ENCODE data around the gene GALNTL6. TPM values are rescaled to one million over a fixed set of nuclear protein-coding genes. Genes with fewer than 3 reads are reported as not detected.
"Not testable (repeated sequence)": the region's sequence is repeated elsewhere in the genome, so short reads cannot be mapped to it uniquely, and the experiment has no call there.

GALNTL6 gene
- polyA plus RNA-seq, 12 donors = 0.19 to 2.6 (median 0.70) TPM; not detected in 2

DNA sequence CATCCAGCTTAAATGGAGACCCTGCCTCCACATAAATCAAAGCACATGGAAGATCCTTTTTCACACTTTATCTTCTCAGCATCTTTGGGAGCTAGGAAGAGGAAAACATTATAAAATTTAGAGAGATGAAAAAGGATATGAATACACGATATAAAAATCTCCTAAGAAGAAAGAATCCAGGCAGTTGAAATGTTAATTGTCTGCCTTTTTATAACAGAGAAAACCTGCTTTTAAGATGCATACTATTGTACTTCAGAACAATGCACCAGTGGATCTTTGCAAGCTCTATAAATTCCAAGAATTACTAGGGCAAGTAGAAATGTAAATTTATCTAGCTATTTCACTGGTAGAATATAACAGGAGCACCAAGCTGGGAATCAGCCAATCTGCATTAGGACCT, 1055.1 kb downstream of the GALNTL6 start:
- no peak for DNase-seq

DNA sequence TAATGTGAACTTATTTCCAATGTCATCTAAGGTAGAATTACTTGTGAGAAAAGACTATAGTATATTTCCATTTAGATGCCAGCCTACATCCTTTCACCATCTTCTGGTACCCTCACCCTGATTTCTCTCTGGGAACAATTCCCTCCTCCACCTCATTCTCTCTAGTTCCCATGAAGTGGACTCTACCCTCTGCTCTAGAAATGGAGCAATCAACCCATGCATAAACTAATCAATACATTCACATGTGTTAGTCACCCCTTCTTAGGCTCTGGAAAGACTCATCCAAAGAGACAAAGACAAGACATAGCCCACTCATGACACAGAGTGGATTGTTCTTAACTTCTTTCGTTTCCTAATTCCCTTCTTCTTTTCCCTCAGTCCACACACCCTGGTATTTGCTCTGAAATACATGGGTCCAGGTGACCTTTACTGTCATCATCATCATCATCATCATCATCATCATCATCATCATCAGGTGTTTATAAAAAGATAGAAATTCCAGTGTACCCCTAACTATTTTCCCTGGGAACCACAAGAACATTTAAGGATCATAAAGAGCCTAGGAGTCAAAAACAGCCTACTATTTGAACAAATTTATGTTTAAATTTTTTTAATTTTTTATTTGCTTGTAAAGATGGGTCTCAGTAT, 1056.5 kb downstream of the GALNTL6 start:
- no peak for DNase-seq

DNA sequence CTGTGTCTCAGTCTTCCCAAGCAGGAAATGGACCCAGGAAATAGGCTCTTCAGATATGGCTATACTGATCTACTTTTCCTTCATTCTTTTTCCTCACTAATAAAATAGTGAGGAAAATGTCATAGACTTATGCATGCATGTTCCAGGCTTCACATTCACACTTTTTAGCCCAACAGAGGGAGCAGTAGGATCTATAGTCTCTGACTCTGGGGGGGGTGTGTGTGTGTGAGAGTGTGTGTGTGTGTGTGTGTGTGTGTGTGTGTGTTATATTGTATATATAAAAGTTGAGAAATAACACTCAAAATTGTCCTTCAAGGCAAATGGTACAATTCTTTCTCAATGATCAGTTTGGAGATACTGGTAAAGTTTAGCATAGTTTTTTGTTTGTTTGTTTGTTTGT, 1058.2 kb downstream of the GALNTL6 start:
- no peak for DNase-seq

DNA sequence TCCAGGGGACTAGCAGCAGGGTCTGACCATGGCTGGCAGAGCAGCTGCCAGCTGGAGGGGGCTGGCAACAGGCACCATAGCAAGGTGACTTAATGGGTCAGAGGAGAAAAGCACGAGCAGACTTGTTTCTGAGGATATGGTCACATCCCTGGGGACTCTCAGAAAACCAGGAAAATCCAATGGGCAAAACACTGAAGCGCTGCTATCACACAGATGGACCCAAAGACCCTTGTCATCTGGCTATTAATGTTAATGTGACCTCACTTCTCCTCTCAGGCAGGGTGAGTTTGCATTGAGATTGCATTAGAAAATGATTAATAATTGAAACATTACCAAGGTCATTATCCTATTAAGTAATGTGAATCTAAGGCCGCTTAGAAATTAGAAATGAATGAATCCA, 1061.7 kb downstream of the GALNTL6 start:
- no peak for DNase-seq

DNA sequence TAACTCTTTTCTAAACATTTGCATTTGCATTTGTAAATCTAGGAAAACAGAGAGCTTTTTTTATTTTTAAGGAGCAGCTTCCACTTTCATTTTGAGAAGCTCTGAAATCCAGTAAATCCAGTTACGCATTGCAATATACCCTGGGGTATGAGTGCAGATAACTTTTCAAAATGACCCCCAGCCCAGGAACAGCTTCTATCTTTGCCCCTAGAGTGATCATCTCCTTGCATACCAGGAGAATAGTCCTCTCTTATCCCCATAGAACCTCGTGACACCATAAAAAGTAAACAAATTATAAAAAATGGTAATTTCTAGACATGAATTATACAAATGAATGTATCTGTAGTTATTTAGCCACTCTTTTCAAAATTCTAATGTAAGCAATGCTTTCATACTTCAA, 1063.2 kb downstream of the GALNTL6 start:
- no peak for DNase-seq

DNA sequence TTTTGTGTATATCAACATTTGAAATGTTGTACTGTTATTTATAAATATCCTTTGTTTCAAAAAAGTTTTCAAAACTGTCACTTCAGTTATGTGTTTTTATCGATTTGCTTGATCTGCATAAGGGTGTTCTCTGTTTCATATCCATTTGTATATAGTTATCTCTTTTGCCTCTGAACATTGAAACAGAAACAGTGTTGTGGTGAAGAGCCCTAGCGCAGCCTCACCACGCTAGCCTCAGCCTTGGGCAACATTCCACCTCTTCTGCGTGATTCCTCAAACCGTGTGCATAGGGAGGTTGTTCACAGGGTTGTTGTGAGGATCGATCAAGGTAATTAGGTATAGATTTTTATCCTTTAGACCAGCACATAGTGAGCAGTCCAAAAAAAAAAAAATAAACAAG, 1068.4 kb downstream of the GALNTL6 start:
- DNase-seq = no peak

DNA sequence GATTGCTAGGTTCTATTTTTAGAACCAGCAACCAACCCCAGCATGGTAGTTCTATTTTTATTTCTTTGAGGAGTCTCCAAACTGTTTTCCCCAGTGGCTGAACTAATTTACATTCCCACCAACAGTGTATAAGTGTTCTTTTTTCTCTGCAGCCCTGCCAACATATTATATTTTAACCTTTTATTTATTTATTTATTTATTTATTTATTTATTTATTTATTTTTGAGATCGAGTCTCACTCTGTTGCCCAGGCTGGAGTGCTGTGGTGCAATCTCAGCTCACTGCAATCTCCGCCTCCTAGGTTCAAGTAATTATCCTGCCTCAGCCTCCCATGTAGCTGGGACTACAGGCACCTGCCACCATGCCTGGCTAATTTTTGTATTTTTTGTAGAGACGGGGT, 1074.2 kb downstream of the GALNTL6 start:
- not testable (repeated sequence) for DNase-seq

DNA sequence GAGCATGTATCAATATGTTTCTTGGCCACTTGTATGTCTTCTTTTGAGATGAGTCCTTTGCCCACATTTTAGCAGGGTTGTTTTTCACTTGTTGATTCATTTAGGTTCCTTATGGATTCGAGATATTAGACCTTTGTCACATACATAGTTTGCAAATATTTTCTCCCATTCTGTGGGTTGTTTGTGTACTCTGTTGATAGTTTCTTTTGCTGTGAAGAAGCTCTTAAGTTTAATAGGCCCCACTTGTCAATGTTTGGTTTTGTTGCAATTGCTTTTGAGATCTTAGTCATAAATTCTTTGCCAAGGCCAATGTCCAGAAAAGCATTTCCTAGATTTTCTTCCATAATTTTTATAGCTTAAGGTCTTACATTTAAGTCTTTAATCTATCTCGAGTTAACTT, 1074.8 kb downstream of the GALNTL6 start:
- no peak for DNase-seq

DNA sequence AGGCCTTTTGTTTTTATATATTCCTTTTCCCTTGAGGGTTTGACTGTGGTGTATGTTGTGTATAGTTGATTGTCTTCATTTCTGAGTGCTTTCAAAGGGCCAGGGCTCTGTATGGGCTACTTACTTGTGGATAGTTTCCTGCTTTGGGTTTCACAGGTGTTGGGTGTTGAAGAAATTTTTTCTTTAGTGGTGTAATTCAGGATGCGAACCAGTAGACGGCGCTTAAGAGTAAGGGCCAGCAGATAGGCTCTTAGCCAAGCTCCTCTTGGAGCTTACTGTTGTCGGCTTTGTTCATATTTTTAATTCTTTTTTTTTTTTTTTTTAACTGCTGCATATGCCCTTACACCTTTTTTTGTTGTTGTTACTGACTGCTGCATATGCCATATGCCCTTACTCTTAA, 1079.1 kb downstream of the GALNTL6 start:
- DNase-seq = no peak

DNA sequence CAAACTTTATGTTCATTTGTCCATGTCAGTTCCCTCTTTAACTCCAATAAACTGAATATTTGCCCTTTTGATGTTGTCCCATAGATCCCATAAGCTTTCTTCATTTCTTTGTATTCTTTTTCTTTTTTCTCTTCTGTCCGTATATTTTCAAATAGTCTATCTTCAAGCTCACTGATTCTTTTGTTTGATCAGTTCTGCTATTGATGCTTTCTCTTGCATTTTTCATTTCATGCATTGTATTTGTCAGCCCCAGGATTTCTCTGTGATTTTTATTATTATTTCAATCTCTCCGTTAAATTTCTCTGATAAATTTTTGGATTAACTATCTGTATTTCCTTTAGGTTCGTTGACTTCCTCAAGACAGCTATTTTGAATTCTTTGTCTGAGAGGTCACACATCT, 1082.5 kb downstream of the GALNTL6 start:
- no peak for DNase-seq

DNA sequence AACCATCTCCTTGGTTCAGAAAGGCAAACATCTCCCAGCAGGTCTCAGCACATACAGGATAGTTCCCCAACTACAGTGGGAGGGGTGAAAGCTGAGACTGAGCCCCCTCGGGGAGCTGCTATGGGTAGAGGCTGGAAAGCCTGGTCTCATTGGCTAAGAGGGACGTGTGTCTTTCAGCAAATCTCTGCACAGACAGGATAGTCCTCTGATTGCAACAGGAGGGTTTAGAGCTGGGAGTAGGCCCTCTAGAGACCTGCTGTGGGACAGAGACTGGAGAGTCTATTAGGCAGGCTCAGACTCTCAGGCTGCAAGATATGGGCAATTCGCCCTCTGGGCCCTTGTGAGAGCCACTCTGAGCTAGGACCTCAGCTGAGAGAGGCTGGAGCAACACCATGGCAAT, 1083.8 kb downstream of the GALNTL6 start:
- DNase-seq = no peak

DNA sequence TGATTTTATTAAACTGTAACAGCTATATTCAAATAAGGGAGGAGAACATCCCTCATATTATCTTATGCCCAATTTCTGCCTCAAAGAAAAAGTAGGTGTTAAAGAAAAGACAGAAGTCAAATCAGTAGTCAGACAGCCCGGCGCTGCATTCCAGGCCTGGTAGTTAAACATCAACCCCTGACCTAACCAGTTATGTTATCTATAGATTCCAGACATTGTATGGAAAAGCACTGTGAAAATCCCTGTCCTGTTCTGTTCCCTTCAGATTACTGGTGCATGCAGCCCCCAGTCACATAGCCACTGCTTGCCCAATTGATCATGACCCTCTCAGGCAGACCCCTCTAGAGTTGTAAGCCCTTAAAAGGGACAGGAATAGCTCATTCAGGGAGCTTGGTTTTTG, 1085.5 kb downstream of the GALNTL6 start:
- DNase-seq = no peak

DNA sequence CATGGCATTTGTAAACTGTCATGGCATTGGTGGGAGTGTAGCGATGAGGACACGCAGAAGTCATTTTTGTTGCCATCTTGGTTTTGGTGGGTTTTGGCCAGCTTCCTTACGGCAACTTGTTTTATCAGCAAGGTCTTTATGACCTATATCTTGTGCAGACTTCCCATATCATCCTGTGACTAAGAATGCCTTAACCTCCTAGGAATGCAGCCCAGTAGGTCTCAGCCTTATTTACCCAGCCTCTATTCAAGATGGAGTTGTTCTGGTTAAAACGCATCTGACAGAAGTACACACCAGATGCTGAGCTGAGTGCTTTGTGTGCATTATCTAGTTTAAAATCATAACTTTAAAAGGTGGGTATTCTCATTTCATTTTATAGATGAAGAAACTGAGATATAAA, 1086.7 kb downstream of the GALNTL6 start:
- DNase-seq = no peak

DNA sequence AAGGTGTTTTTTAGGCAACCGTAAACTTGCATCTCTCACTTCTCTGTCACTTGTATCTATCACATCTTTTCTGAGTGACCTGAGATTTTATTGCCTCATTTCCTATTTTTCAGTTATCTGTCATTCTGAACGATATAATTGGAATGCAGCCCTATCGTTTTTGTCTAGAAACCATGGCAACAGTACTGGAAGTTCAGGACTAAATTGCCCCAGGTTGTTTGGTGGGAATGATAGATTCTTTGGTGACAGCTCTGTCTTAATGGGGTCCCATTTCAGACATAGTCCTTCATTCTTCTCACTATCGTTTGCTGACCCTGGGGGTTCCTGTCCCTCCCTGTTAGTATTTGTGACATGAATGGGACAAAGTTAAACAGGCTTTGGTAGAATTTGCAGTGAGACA, 1087.7 kb downstream of the GALNTL6 start:
- DNase-seq = no peak

DNA sequence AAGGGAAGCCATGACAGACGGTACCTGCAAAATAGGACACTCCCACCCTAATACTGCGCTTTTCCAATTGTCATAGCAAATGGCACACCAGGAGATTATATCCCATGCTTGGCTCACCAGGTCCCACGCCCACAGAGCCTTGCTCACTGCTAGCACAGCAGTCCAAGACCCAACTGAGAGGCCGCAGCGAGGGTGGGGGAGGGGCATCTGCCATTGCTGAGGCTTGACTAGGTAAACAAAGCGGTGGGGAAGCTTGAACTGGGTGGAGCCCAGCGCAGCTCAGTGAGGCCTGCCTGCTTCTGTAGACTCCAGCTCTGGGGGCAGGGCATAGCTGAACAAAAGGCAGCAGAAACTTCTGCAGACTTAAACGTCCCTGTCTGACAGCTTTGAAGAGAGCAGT, 1099.3 kb downstream of the GALNTL6 start:
- DNase-seq = not testable (repeated sequence)

DNA sequence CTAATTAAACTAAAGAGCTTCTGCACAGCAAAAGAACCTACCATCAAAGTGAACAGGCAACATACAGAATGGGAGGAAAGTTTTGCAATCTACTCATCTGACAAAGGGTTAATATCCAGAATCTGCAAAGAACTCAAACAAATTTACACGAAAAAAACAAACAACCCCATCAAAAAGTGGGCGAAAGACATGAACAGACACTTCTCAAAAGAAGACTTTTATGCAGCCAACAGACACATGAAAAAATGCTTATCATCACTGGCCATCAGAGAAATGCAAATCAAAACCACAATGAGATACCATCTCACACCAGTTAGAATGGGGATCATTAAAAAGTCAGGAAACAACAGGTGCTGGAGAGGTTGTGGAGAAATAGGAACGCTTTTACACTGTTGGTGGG, 1104.2 kb downstream of the GALNTL6 start:
- not testable (repeated sequence) for DNase-seq

DNA sequence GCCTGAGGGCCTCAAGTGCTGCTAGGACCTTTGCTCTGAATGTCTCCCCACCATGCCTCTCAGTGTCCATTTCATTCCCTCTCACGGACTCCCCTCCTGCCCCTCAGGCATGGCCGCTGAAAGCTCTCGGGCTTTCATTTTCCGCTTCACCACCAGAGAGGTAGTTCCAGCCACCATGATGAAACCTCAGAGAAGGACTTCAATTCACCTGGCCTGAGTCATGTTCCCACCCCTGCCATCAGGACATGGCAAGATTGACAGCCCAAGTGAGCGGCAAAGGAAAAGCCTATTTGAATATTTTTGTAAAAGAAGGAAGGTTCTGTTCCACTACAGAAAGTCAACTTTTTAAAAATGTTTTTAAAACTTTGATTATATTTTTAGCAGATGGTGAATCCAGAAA, 1106.1 kb downstream of the GALNTL6 start:
- DNase-seq = no peak

DNA sequence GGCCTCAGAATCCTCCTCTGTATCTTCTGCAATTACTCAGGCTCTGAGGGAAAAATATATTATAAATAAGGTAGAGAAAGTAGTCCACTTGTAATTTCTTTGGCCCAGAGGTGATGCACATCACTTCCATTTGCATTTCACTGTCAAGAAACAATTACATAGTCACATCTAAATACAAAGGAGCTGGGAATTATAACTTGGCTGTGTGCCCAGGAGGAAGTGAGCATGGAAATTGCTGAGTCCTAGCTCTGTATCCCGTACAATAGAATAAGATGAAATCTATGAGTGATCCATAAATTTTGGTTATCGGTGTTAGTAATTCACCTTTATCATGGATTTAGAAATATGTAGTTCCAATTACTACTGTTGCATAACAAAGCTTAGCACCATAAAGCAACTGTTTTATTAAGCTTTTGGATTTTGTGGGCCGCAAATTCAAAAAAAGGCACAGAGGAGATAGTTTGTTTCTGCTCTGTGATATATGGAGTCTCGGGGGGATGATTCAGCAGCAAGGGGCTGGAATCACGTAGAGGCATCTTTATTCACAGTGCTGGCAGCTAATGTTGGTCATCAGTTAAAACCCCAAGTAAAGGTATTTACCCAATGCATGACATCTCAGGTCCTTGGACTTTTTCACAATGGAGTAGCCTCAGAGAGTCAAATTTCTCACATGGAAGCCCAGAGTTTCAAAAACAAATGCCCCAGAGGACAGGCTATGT, 1114.1 kb downstream of the GALNTL6 start:
- no peak for DNase-seq

DNA sequence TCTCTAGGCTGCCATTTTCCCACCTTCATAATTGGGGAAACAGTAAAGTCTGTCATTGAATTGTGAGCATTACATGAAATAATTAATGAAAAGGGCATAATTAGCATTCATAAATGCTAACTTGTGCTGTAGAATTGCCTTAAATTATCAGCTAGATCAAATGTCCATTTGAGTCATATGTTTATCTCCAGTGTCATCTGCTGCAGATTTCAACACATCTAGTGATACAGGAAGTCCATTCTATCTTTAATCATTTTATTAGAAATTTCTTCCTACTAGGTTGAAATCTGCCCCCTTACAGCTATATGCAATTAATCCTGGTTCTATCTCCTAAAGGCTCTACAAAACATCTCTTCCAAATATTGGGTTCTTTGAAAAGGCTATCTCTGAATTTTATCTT, 1115.1 kb downstream of the GALNTL6 start:
- no peak for DNase-seq

DNA sequence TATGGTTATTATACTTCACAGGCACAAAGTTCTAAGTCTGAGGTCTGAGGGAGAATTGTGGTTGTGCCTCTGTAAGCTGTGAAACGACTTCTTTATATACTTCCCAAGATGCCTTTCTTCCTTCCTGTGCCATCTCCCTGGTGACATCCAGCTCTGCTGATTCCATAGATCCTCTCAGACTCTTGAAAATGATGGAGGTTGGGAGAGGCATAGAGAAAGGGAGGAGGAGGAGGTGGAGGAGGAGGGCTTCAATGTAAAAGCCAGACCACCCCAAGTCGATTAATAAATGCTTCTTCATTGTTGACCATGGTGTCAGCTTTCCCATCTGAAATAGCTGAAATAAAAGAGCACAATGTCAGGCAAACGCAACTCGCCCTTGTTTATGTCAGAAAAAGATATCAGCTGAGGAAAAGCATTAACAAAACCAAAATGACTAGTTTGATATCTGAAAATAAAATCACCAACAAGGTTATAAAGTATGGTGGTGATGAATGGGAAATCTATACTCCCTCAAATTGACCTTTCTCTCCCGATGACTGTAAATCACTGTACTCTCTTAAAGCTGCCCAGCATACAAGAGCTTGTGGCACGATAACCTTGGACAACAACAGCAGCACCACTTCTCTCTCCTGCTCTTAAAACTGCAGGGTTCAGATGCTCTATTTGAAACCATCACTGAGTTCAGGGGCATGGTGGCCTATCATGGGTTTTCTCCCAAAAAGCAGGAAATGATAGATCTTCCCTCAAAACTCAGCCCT, 1125.0 kb downstream of the GALNTL6 start:
- DNase-seq = no peak

DNA sequence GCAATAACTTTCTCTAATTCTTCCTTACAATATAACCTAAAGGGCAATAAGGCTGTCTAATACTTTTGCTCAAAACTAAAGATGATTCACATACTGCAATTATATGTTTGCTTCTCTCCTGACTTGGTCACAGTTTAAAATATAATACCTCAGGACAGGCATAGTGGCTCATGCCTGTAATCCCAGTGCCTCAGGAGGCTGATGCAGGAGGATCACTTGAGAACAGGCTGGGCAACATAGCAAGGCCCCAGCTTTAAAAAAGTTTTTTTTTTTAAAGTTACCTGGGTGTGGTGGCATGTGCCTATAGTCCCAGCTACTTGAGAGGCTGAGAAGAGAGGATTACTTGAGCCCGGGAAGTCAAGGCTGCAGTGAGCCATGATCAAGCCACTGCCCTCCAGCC, 1125.7 kb downstream of the GALNTL6 start:
- DNase-seq = no peak

DNA sequence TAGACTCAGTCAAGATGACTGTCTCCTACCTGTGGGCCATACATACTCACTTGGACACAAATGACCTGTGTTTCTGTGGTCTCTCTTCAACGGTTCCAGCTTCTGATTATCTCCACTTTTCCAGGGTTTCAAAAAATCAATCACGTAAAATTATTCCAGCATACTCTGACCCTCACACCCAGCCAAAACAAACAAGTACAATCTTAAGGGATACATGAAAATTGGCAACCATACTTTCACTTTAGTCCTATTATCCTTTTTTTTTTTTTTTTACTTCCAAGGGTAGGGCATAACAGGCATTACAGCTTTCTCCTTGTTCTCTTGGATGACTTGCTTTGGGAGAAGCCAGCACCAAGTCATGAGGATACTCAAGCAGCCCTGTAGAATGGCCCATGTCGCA, 1129.6 kb downstream of the GALNTL6 start:
- DNase-seq = no peak

DNA sequence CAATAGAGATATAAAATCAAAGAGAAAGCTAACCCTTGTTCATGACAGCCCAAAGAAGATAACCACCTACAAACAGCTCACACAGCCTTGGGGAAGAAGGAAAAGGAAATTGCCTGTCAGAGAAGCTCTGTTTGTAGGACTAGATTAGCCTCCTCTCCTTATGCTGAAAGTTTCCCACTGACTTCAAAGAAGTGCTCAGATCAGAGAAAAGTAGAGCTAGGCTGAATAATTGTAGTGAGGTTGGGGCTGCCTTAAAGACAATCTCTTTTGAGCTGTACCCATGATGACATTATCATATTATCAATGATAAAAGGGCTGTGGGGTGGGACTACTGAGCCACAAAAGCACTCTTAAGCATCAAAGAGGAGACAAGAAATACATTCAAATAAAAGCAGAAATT, 1132.4 kb downstream of the GALNTL6 start:
- no peak for DNase-seq
